GM18861 (cell line): ENCODE results near the gene ZNF341.

Experiments used
- ATAC-seq: cut with Tn5 transposase; IDR thresholded peaks from one replicate; pipeline ENCODE4 v1.9.1; 2021; ENCODE audit not compliant: unreplicated experiment

Gene ZNF341

DNA sequence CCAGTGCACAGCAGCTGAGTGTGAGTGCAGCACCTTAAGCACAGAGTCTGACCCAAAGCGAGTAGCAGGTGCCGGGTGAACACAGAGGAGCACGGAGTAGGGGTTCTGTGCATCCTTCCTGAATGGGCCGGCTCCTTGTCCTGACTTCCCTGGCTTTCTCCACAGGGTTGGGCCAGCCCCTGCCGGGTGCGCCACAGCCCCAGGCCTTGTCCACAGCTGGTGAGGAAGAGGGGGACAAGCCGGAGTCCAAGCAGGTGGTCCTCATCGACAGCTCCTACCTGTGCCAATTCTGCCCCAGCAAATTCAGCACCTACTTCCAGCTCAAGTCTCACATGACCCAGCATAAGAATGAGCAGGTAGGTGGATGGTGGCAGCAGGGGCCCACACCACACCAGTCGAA is 34.9 kb downstream of the ZNF341 start:
- ATAC-seq, result no peak

DNA sequence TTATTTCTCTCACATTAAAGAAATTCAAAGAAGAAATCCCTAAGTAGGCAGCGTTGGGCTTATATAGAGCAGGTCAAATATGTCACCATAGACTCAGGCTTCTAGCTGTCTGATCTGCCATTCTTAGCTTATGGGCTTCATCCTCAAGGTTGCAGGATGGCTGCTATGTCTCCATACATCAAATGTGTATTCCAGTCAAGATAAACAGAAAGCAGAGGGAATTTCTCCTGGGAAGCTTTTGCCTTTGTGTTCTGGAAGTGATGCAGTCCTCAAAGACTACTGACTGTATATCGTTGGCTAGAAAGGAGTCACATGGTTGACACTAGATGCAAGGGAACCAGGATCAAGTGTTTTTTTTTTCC is 36.0 kb downstream of the ZNF341 start:
- no peak for ATAC-seq

DNA sequence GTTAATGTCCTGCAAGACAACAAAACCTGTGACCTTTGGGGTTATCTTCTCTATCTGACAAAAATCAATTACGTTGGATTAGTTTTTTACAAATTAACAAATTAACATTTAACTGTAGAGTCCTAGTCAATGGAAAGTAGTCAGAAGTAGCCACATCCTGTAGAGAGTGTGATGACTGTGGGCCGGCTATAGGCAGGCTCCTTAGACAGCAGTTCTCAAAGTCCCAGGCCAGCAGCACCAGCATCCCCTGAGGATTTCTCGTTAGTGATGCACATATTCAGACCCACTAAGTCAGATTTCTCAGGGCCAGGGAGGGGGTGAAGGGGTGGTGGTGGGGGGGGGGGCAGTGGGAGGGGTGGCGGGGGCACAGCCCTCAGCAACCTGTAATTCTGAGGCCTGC is 37.2 kb downstream of the ZNF341 start:
- ATAC-seq, result no peak

DNA sequence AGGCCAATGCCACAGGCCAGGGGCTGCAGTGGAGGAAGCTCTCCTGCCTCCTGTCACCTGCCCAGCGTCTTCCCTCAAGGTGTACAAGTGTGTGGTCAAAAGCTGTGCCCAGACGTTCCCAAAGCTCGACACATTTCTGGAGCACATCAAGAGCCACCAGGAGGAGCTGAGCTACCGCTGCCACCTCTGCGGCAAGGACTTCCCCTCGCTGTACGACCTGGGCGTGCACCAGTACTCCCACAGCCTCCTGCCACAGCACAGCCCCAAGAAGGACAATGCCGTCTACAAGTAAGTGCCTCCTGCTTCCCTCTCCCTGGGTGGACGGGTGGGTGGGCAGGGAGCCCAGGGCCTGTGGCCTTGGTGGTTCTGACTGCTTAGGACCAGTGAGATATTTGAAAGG is 38.2 kb downstream of the ZNF341 start:
- no peak for ATAC-seq

DNA sequence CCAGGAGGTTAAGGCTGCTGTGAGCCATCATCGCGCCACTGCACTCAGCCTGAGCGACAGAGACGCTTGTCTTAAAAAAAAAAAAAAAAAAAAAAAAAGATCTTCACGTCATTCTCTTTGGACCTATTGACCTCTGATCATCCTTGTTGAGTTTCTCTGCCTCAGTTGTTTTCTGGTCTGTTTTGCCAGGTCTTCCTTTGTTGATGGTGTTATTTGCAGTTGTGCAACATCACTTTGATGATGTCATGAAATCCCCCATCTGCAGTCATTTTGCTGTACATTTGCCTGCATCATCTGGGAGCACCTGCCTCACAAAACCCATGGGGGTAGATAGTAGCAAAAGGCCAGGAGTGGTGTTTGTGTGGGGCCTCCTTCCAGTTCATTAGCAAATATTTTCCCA is 40.1 kb downstream of the ZNF341 start:
- no peak for ATAC-seq

DNA sequence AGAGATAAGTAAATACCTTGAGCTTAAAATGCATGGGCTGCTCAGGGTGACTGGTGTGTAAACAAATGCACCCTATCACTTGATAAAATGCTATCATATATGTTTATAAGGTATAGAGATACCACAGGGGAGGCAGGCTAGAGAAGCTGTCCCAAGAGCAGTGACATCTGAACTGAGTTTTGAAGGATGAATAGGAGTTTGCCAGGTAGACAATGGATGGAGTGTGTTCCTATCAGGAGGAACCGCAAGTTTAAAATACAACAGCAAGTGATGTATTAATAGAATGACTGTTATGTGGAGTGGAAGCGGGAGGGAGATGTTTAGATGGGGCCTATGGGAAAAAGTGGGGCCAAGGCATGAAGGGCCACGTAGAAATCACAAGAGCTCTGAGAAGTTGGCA is 40.6 kb downstream of the ZNF341 start:
- no peak for ATAC-seq

DNA sequence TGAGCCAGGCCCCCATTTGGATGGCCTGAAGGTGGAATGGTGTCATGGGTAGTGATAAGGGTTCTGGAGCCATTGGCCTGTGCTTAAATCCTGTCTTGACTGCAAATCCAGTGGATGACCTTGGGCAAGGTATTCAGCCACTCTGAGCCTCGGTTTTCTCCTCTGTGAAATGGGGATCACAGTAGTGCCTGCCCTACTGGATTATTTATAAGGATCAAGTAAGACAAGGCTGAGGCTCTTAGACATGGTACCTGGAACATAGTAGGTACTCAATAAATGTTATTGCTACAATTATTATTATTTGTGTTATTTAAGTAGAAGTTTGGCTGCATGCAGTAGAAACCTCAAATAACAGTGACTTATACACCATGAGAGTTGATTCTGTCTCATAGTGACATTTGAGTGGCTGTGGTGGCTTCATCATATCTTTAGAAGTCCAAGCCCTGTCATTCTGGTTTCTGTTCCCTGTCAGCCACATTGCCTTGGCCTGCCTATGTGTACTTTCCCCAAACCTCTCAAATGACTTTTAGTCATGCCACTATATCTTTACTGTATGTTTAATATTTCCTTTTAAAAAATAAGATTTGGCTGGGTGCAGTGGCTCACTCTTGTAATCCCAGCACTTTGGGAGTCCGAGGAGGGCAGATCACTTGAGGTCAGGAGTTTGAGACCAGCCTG is 41.8 kb downstream of the ZNF341 start:
- ATAC-seq, result peak; percentile 54

DNA sequence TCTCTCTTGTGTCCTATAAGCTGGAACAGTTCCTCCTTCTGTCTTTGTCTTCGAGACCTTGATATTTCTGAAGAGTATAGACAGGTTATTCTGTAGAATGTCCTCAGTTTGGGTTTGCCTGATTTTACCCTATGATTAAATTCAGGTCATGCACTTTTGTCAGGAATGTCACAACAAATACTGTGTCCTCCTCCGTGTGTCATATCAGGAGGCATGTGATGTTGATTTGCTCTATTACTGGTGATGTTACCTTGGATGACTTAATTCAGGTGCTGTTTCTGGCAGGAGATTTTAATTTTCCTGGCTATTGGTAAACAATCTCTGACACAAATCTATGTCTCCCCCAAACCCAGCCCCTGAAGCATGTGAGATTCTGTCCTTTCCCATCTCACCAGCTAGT is 46.0 kb downstream of the ZNF341 start:
- ATAC-seq, result no peak

DNA sequence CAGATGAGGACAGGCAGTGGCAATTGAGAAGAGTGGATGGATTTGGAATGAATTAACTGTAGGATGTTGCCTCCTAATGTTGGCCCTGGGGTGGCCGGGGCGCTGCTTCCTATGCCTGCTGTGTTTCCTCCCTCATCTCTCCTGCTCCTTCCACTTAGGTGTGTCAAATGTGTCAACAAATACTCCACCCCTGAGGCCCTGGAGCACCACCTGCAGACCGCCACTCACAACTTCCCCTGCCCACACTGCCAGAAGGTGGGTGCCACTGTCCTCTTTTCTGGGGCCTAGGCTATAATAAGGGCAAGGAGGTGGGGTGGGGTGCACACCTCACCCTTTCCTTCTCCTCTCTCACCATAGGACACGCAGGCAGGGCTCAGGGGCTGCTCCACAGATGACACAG is 49.3 kb downstream of the ZNF341 start:
- ATAC-seq, result no peak

DNA sequence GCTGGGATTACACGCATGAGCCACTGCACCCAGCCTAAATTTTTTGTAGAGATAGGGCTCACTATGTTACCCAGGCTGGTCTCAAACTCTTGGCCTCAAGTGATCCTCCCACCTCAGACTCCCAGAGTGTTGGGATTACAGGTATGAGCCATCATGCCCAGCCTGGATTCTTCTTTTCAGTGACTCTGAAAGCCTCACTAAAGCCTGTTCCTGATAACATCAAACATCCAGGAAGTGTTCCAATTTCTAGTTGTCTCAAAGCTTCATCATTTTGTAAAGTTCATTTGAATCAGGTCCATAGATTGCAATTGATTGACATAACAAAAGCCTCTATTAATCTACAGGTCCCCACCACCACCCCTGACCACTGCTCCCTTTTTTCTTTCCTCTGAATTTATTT is 50.1 kb downstream of the ZNF341 start:
- ATAC-seq, result no peak

DNA sequence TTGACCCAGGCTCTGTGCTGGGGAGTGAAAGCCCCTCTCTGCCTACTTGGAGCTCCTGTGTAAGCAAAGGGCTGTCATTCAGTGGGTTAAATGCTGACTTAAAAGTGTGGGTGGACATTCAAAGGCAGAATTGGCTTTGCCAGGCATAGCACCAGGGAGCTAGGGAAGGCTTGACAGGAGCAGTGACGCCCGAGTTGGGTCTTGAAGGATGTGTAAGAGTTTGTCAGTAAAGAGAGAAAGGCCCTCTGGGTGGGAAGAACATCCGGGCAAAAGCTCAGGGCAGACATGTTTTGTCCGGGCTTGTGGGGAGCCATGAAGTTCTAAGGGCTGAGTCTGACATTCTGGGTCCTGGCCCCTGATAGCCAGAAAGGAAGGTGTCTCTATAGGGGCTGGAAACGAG is 51.5 kb downstream of the ZNF341 start:
- no peak for ATAC-seq

DNA sequence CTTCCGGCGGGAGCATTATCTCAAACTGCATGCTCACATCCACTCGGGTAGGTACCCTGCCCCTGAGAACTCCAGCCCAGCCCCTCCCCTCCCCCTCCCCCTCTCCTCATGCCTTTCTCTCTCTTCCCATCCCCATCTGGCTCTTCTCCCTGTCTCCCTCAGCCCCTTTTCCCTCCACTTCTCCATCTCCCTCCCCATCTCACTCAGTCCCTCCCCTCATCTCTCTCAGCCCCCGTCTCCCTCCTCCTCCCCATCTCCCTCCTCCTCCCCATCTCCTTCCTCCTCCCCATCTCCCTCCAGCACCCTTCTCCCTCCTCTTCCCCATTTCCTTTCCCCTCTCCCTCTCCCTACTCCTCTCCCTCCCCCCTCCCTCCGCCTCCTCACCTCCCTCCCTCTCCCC is 52.0 kb downstream of the ZNF341 start:
- no peak for ATAC-seq

DNA sequence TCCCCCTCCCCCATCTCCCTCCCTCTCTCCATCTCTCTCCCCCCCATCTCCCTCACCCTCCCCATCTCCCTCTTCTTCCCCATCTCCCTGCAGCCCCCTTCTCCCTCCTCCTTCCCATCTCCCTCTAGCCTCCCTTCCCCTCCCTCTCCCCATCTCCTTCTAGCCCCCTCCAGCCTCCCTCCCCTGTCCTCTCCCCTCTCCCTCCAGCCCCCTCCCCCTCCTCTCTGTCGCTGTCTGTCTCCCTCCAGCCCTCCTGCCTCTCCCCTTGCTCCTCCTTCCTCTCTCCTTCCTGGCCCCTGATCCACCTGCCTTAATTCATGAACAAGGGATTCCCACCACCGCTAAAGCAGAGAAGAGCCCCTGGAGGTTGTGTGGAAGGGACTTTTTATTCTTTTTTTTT is 52.4 kb downstream of the ZNF341 start:
- ATAC-seq, result no peak

DNA sequence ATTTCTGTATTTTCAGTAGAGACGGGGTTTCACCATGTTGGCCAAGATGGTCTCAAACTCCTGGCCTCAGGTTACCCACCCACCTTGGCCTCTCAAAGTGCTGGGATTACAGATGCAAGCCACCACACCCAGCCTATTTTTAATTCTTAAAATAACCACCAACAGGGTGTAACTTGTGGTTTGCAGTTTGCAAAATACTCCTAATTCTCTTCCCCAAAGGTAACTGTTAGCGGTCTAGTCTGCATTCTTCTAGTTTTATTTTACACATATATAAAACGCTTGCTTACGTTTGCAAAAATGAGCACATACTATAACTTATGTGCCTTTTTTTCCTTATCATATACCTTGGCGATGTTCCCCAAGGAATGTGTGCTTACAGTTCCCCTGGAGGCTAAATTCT is 53.7 kb downstream of the ZNF341 start:
- no peak for ATAC-seq

DNA sequence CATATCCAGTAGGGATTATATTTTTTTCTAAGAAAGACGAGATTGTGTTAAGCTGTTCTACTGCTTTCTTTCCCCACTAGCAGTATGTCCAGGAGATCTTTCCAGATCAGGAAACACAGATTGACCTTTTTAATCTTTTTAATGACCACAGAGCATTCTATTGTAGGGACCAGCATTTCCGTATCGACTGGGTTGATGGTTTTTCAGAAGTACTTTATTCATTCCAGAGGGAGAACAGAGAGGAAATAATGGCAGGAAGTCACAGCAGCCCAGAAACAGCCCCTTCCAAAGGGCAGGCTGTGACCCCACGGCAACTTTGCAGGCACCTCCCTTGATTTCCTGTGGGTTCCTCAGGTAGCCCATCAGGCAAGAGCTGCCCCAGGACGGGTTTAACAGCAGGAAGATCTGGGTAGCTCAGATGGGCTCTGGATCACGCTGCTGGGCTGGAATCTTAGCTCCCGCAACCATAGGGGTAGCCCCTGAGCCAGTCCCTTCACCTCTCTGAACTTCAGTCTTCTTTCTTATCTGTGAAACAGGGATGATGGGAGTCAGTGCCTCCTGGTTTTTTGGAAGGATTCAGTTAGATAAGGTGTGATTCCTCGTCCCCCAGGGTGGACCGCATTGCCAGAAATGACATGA is 55.6 kb downstream of the ZNF341 start:
- no peak for ATAC-seq

DNA sequence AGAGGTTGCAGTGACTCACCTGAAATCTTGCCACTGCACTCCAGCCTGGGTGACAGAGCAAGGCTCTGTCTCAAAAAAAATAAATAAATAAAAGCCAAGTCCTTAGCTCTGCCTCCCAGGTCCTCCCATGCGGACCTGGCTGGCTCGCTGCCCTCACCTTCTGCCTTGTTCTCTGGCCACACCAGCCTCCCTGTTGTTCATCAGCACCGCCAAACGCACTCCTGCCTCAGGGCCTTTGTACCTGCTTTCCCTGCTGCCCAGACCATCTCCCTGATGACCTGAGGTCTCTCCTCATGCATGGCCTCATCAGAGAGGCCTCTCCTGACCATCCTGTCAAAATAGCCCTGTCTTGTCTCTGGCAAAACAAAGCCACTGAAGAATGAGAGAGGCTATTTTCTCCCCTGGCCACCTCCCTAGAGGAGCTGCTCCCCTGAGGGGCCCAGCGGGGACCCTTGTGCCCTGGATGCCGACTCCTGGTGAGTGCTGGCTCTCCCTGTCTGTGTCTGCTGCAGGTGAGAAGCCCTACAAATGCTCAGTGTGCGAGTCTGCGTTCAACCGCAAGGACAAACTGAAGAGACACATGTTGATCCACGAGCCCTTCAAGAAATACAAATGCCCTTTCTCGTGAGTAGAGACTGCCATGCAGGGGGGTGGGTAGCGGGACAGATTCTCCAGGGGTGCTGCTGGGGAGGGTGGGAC is 56.7 kb downstream of the ZNF341 start:
- ATAC-seq, result no peak

DNA sequence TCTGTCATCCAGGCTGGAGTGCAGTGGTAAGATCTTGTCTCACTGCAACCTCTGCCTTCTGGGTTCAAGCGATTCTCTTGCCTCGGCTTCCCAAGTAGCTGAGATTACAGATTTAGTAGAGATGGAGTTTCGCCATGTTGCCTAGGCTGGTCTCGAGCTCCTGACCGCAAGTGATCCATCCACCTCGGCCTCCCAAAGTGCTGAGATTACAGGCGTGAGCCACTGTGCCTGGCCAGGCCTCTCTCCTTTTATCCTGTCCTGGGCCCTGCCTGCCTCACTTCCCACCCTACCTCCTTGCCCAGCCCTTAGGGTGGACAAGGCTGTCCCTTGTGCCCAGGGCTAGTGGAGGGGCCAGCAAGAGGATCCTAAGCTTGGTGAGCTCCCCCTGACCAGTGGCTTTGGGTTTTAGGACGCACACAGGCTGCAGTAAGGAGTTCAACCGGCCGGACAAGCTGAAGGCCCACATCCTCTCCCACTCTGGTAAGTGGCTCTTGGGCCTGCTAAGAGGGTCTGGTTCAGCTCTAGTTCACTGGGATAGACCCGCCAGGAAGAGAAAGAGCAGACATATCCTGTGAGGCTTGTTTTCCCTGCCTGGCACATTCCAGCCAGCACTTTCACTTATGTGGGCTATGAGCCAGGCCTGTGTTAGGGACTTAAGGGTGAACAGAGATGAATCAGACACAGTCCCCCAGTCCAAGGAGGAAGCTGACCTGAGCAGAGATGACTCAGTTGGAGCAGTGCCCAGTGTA is 57.5 kb downstream of the ZNF341 start:
- ATAC-seq, result no peak

DNA sequence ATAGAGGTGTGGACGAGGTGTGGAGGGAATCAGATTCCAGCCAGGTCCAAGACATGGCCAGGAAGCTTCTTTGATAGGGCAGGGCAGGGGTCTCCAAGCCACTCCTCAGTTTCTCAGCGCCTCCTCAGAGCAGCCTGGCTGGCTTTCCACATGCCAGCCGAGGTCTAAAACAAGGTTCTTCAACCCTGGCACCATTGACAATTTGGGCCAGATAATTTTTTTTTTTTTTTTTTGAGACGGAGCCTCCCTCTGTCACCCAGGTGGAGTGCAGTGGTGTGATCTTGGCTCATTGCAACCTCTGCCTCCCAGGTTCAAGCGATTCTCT is 58.0 kb downstream of the ZNF341 start:
- no peak for ATAC-seq

DNA sequence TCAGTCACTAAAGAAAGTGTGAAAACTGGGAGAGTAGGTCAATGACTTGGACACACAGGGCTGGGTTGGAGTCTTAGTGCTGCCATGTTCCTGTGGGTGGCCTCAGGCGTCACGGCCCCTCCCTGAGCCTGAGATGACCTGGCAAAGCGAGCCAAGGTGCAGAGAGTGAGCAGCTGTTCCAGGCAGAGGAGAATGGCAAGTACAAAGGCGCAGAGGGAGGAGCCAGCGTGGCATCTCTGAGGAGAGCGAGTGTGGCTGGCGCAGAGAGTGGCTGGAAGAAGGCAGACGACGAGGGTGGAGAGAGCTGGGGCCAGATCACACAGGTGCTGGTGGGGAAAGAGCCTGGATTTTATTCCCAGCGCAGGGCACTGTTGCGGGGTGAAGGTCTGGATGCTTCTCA is 58.8 kb downstream of the ZNF341 start:
- no peak for ATAC-seq

DNA sequence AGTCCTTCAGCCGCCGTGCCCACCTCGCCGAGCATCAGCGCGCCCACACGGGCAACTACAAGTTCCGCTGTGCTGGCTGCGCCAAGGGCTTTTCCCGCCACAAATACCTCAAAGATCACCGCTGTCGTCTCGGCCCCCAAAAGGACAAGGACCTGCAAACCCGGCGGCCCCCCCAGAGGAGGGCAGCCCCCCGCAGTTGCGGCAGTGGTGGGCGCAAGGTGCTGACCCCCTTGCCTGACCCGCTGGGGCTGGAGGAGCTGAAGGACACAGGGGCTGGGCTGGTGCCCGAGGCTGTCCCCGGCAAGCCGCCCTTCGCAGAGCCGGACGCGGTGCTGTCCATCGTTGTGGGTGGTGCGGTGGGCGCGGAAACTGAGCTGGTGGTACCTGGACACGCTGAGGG is 59.2 kb downstream of the ZNF341 start:
- ATAC-seq, result no peak

DNA sequence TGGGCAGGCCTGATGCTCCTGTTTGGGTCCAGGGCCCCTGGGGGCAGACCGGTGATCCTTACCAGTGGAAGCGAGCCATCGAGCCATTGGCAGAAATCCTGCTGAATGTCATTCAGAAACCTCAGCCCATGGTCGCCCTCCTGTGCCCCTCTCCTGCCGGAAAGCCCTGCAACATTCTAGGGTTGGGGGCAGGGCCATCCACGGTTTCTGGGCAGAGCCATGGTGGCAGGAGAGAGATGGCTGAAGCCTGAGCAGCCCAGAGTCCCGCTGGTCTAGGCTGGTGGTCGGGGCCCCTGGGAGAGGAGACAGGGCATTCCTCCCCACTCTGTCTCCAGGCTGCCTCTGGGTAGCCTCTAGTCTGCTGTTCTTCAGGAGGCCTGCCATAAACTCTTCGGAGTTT is 59.7 kb downstream of the ZNF341 start:
- no peak for ATAC-seq

DNA sequence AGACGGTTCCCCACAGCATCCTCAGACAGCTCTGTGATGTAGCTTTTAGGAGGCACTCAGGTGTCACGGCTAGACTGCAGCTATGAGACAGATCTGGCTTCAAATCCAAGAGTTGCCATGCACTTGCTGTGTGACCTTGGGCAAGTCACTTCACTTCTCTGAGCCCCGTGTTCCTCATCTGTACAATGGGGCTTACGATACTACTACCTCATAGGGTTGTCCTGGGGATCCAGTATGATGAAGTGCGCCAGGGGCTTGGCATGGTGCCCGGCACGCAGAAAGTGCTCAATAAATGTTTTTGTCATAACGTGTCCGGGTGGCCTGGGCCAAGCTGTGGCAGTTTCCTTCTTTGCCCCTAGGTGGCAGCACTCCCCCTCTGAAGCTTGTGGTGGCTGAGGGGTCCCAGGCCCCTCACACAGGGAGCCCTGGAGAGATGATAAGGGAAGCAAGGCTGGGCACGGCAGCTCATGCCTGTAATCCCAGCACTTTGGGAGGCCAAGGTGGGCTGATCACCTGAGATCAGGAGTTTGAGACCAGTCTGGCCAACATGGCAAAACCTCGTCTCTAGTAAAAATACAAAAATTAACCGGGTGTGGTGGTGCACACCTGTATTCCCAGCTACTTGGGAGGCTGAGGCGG is 60.3 kb downstream of the ZNF341 start:
- no peak for ATAC-seq
